Measurements from ENCODE around the gene LSM14B.
A peak's percentile ranks its signal among the peaks of the same experiment; 100 is the strongest.

The LSM14B gene

GRCh38 chr20:62179162-62179504 lies 56.9 kb downstream of the LSM14B start:
- DNase-seq (ENCODE audit: insufficient read length, low spot score) (no peak), FAIRE-seq (no peak)
- no peak for TF ChIP-seq CTCF (IDR thresholded peaks at IDR 0.05; ENCODE audit: insufficient read depth, missing control alignments)

- FAIRE-seq = no peak
- DNase-seq (ENCODE audit: insufficient read length, low spot score) = no peak
- no peak for TF ChIP-seq CTCF (IDR thresholded peaks at IDR 0.05; ENCODE audit: insufficient read depth, missing control alignments)
Observed at GRCh38 chr20:62181808-62182207, 59.5 kb downstream of the LSM14B start.

- no peak for FAIRE-seq
- no peak for TF ChIP-seq CTCF (IDR thresholded peaks at IDR 0.05; ENCODE audit: insufficient read depth, missing control alignments)
- peak; percentile 98 for DNase-seq (ENCODE audit: insufficient read length, low spot score)
Observed at GRCh38 chr20:62182469-62183425, 60.5 kb downstream of the LSM14B start, which contains the start of gene MTG2. TSS of gene MTG2 (plus strand) at chr20:62183028. CDS start at chr20:62193421, 10,393 bp downstream.

- no peak for TF ChIP-seq CTCF (IDR thresholded peaks at IDR 0.05; ENCODE audit: insufficient read depth, missing control alignments)
- no peak for FAIRE-seq
- DNase-seq (ENCODE audit: insufficient read length, low spot score) = no peak
Observed at GRCh38 chr20:62183426-62184142, 61.3 kb downstream of the LSM14B start.
